Thyroid gland (tissue), 4 donors: Measurements from ENCODE around the gene GRB2.

Experiments used
- CTCF ChIP-seq, 6 experiments: fragments of 200-600 bp in 3 of 6; fragments of 450-650 bp in 3 of 6; sonication (generic) in 3 of 6; IDR thresholded peaks; one replicate each; pipeline ENCODE4 v1.5.1; 2016 to 2019; ENCODE audit warnings: antibody characterized with exemption in 6 of 6, mild to moderate bottlenecking in 2 of 6, inconsistent platforms in 1 of 6, moderate library complexity in 1 of 6
- POLR2A ChIP-seq, 2 donors: fragments of 450-650 bp; IDR thresholded peaks; one replicate each; pipeline ENCODE4 v1.6.1; 2017; ENCODE audit warnings: antibody characterized with exemption in 2 of 2, mild to moderate bottlenecking in 2 of 2, moderate library complexity in 1 of 2

- TF ChIP-seq CTCF (IDR thresholded peaks at IDR 0.05) (no peak), POLR2A (IDR thresholded peaks at IDR 0.05) (no peak)
These were observed 10.5 kb upstream of the GRB2 start for GRCh38 chr17:75416006-75416405.
